K562 (cell line): ENCODE data around the gene AQP6. TPM values are rescaled to one million over a fixed set of nuclear protein-coding genes. Genes with fewer than 3 reads are reported as not detected.
A peak's percentile ranks its signal among the peaks of the same experiment; 100 is the strongest.

Experiments used
- BCLAF1 ChIP-seq, 2 experiments: fragments of 450-650 bp in 1 of 2; IDR thresholded peaks; 2 replicates each; pipeline ENCODE4 v1.6.1; 2011 to 2017; ENCODE audit warnings: low read depth in 2 of 2, antibody characterized with exemption in 1 of 2, borderline replicate concordance in 1 of 2, low read length in 1 of 2, mild to moderate bottlenecking in 1 of 2, mixed read lengths in 1 of 2; ENCODE audit not compliant: control insufficient read depth in 1 of 2
- BDP1 ChIP-seq: IDR thresholded peaks from 3 replicates; pipeline ENCODE4 v1.6.1; 2011; ENCODE audit not compliant: insufficient read length, insufficient read depth
- CBX8 ChIP-seq: fragments of 200-600 bp; sonication (generic); IDR thresholded peaks from 2 replicates; pipeline ENCODE4 v1.6.1; 2012; ENCODE audit warnings: borderline replicate concordance, mixed run types, low read depth, mild to moderate bottlenecking, moderate library complexity, mixed read lengths, low read length, control low read depth, inconsistent platforms; ENCODE audit not compliant: poor library complexity, severe bottlenecking; ENCODE audit errors: extremely low read depth
- CXXC5 ChIP-seq: fragments of 250-450 bp; sonication (Bioruptor Pico); IDR thresholded peaks from 2 replicates; pipeline ENCODE4 v1.8.0; 2022; ENCODE audit warnings: inconsistent platforms, mild to moderate bottlenecking, moderate library complexity
- DDX20 ChIP-seq: fragments of 450-650 bp; IDR thresholded peaks from 2 replicates; pipeline ENCODE4 v1.6.1; 2016; ENCODE audit warnings: missing genetic modification characterization, low read depth, mild to moderate bottlenecking, missing compliant biosample characterization, moderate library complexity
- MCM2 ChIP-seq: fragments of 450-650 bp; IDR thresholded peaks from 2 replicates; pipeline ENCODE4 v1.6.1; 2017; ENCODE audit warnings: low read depth, mild to moderate bottlenecking
- SP1 ChIP-seq: sonication (generic); formaldehyde crosslinking; IDR thresholded peaks from 2 replicates; pipeline ENCODE4 v1.8.1; 2022; ENCODE audit warnings: mild to moderate bottlenecking, missing genetic modification reagents
- THRAP3 ChIP-seq: fragments of 450-650 bp; IDR thresholded peaks from 2 replicates; pipeline ENCODE4 v1.6.1; 2016; ENCODE audit warnings: mild to moderate bottlenecking, inconsistent platforms, borderline replicate concordance
- ZNF23 ChIP-seq: fragments of 250-450 bp; sonication (Bioruptor Pico); IDR thresholded peaks from 2 replicates; pipeline ENCODE4 v1.4.0; 2020; ENCODE audit warnings: mild to moderate bottlenecking
- ZNF384 ChIP-seq: IDR thresholded peaks from 2 replicates; pipeline ENCODE4 v1.6.1; 2012; ENCODE audit warnings: low read depth, low read length, improper control_type of control experiment
- polyA plus RNA-seq, 8 experiments: library from polyadenylated mRNA; depleted of rRNA in 4 of 8; stranded (reverse) in 5 of 8; unstranded in 3 of 8; fragments of >200 nt; fragmentation: Nextera tagmentation in 2 of 8; fragmentation: Illumina TruSeq in 1 of 8; extraction: Ambion mirVana in 2 of 8; extraction: Trizol in 1 of 8; gene quantifications; 2 replicates each; pipeline versions ENCODE4 v1.2.1 to v1.2.3, GENCODE V29; 2011 to 2014; ENCODE audit warnings: inconsistent platforms in 1 of 8, missing spikeins in 1 of 8
- total RNA-seq, 7 experiments: library from RNA; depleted of rRNA in 6 of 7; stranded (reverse); fragments of >200 nt in 6 of 7; fragmentation: Illumina TruSeq in 2 of 7; extraction: Trizol in 2 of 7; gene quantifications; 2 replicates each; pipeline versions ENCODE4 v1.2.1 to v1.2.3, GENCODE V29; 2011 to 2021; ENCODE audit warnings: low replicate concordance in 1 of 7
- TF ChIP-seq, protein P1 (sequence below), 2 experiments: fragments of 200-800 bp in 1 of 2; sonication (Bioruptor generic) in 1 of 2; sonication (generic) in 1 of 2; formaldehyde crosslinking in 1 of 2; IDR thresholded peaks in 1 of 2; conservative IDR thresholded peaks in 1 of 2; 2 replicates each; pipeline versions ENCODE4 v1.5.0 to v1.6.1; 2016 to 2020; ENCODE audit warnings: missing compliant biosample characterization in 1 of 2, missing genetic modification characterization in 1 of 2, missing genetic modification reagents in 1 of 2
- TF ChIP-seq, protein P2 (sequence below), 2 experiments: fragments of 450-650 bp; IDR thresholded peaks; 2 replicates each; pipeline ENCODE4 v1.6.1; 2016; ENCODE audit warnings: mild to moderate bottlenecking in 2 of 2, borderline replicate concordance in 1 of 2, low read depth in 1 of 2, moderate library complexity in 1 of 2

Gene AQP6
- total and polyA plus RNA-seq, 9 of the 15 experiments (the other 6 are each of a cell fraction or from before 2014, with no cell fraction given) = 0.05 to 0.12 TPM; not detected in 7

DNA sequence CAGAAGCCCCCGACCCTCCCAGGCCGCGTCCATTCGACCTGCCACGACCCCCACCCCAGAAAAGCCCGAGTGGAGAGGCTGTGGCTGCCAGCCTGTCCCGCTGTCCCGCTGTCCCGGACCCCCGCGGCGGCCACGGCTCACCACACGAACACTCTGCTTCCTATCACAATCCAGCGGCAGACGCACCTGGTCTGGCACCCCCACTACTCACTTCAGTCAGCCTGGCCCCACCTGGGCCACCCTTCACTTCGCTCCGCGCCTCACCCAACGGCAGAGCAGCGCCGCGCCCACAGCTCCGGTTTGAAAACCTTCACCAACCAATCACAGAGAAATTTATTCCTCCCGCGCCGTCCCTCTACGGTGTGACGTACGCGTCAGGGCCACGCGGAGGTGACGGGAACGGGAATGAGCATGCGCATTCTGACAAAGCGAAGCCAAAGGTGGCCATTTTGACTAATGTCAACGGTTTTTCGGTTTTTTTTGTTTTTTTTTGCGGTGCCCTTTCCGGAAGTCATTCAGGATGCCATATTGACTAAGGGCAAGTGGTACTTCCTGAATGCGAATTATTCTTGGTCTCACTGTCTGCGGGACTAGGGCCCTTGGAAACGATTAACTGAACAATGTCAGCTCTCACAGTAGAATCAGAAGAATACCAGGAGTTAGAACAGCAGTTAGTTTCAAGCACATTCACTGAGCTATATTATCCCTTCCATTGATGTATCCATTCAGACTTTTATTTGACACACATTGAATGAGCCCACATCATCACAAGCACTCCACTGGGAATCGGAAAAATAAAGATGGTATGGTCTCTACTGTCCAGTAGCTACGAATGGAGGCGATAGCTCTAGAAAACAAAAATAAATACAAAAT lies 52.7 kb downstream of the AQP6 start, which contains the start of gene RACGAP1 (continued):
- TF ChIP-seq CBX8 (no peak), BCLAF1 (IDR thresholded peaks at IDR 0.05; ENCODE audit: borderline replicate concordance in 1 of 2, control insufficient read depth in 1 of 2, low read depth in 2 of 2, low read length in 1 of 2) (no peak), ZNF384 (peak; percentile 100), DDX20 (tag) (no peak), ZNF23 (CRISPR knock-in tag) (0 out of 2 replicates have a peak, but pooled peaks have one; percentile 44), SP1 (CRISPR knock-in tag) (peak; percentile 83), MCM2 (no peak), THRAP3 (no peak), CXXC5 (peak; percentile 95), BDP1 (no peak)
- TF ChIP-seq, protein P1, sequence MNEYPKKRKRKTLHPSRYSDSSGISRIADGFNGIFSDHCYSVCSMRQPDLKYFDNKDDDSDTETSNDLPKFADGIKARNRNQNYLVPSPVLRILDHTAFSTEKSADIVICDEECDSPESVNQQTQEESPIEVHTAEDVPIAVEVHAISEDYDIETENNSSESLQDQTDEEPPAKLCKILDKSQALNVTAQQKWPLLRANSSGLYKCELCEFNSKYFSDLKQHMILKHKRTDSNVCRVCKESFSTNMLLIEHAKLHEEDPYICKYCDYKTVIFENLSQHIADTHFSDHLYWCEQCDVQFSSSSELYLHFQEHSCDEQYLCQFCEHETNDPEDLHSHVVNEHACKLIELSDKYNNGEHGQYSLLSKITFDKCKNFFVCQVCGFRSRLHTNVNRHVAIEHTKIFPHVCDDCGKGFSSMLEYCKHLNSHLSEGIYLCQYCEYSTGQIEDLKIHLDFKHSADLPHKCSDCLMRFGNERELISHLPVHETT (CRISPR knock-in tag; conservative IDR thresholded peaks at IDR 0.05 in 1 of 2, IDR thresholded peaks at IDR 0.05 in 1 of 2) = peak in 1 of 2 experiments; percentile 71; a peak in 2 of 4 replicates
- TF ChIP-seq, protein P2, sequence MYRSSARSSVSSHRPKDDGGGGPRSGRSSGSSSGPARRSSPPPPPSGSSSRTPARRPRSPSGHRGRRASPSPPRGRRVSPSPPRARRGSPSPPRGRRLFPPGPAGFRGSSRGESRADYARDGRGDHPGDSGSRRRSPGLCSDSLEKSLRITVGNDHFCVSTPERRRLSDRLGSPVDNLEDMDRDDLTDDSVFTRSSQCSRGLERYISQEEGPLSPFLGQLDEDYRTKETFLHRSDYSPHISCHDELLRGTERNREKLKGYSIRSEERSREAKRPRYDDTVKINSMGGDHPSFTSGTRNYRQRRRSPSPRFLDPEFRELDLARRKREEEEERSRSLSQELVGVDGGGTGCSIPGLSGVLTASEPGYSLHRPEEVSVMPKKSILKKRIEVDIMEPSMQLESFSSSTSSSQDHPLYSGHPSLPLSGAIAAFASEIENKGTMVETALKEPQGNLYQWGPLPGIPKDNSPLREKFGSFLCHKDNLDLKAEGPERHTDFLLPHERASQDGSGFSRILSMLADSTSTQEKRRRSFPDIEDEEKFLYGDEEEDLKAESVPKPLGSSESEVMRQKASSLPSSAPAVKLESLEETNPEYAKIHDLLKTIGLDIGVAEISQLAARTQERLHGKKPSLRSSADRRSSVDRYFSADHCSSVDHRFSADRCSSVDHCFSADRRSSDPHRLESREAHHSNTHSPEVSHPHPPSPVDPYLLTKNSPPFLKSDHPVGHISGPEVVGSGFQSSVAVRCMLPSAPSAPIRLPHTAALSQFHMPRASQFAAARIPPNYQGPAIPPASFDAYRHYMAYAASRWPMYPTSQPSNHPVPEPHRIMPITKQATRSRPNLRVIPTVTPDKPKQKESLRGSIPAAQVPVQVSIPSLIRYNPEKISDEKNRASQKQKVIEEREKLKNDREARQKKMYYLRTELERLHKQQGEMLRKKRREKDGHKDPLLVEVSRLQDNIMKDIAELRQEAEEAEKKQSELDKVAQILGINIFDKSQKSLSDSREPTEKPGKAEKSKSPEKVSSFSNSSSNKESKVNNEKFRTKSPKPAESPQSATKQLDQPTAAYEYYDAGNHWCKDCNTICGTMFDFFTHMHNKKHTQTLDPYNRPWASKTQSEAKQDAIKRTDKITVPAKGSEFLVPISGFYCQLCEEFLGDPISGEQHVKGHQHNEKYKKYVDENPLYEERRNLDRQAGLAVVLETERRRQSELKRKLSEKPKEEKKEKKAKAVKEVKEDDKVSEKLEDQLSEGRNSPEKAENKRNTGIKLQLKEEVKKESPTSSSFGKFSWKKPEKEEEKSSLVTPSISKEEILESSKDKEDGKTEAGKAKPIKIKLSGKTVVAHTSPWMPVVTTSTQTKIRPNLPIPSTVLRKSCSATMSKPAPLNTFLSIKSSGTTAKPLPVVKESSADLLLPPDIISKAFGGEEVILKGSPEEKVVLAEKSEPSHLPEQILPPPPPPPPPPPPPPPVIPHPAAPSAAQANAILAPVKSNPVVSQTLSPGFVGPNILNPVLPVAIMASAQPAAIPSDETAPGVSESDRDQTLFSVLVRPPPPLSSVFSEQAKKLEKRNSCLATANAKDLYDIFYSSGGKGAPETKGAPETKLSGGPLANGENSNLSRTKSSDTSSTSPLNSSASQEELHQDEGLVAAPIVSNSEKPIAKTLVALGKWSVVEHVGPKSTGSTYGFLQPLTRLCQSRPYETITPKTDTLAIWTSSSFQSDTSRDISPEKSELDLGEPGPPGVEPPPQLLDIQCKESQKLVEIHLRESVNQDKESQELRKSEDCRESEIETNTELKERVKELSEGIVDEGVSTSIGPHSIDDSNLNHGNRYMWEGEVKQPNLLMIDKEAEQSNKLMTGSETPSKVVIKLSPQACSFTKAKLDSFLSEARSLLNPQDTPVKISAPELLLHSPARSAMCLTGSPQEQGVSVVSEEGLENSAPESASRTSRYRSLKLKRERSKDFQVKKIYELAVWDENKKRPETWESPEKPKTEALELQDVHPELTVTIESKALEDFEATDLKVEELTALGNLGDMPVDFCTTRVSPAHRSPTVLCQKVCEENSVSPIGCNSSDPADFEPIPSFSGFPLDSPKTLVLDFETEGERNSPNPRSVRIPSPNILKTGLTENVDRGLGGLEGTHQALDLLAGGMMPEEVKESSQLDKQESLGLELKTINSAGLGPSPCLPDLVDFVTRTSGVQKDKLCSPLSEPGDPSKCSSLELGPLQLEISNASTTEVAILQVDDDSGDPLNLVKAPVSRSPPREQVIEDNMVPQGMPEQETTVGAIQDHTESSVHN (IDR thresholded peaks at IDR 0.05; ENCODE audit: borderline replicate concordance in 1 of 2, low read depth in 1 of 2) = no peak
